Mucosa of descending colon (tissue), 3 donors: ENCODE data around the gene ALG9. TPM values are rescaled to one million over a fixed set of nuclear protein-coding genes. Genes with fewer than 3 reads are reported as not detected.

ENCODE experiments used
- ATAC-seq: fragments of 200-7000 bp; cut with Tn5 transposase; one replicate; pipeline ENCODE4 v1.9.1; 2020; ENCODE audit warnings: mild to moderate bottlenecking, moderate library complexity
- DNase-seq, 3 donors: peaks; one replicate each; pipeline ENCODE4 v3.0.0-alpha.2; 2020
- H3K36me3 ChIP-seq: fragments of 200-600 bp; one replicate; pipeline ENCODE4 v1.8.0; 2021; ENCODE audit warnings: low read depth, mild to moderate bottlenecking
- H3K4me1 ChIP-seq: fragments of 200-600 bp; one replicate; pipeline ENCODE4 v1.8.0; 2021; ENCODE audit warnings: low read depth, mild to moderate bottlenecking
- H3K4me3 ChIP-seq: fragments of 200-600 bp; one replicate; pipeline ENCODE4 v1.8.0; 2021; ENCODE audit warnings: mild to moderate bottlenecking
- H3K9me3 ChIP-seq: fragments of 200-600 bp; one replicate; pipeline ENCODE4 v1.8.0; 2021; ENCODE audit warnings: mild to moderate bottlenecking
- intact Hi-C, 2 donors: fragments of 100-400 bp; cut with DNase I in 1 of 2; cut with micrococcal nuclease in 1 of 2; formaldehyde crosslinking; loops; one replicate each; pipeline versions ENCODE4 v1.11.0 to v1.11.1; 2022; cut with DNase I, micrococcal nuclease
- total RNA-seq, 3 donors: library from RNA; stranded (reverse); fragmentation: NEBNext Ultra II Directional in 2 of 3; extraction: Animal tissue kit (Norgen Biotek cat#: 25700) in 2 of 3; gene quantifications; one replicate each; pipeline versions ENCODE4 v1.2.1 to v1.2.4, GENCODE V29; 2021 to 2023
- TF ChIP-seq, protein P1 (sequence below): fragments of 200-600 bp; IDR thresholded peaks from one replicate; pipeline ENCODE4 v1.8.0; 2022; ENCODE audit warnings: antibody characterized with exemption, mild to moderate bottlenecking
- donor health status: DM: no; HTN: no; CAD: no; lungs with moderate emphysema.
- donor health status: DM: no; HTN: no; CAD: no.
- donor health status: DM: no; HTN: yes; CAD: no.

Gene ALG9
- total RNA-seq, 3 donors from 2014 or later, result 16.7 to 29.3 (median 21.1) TPM

DNA sequence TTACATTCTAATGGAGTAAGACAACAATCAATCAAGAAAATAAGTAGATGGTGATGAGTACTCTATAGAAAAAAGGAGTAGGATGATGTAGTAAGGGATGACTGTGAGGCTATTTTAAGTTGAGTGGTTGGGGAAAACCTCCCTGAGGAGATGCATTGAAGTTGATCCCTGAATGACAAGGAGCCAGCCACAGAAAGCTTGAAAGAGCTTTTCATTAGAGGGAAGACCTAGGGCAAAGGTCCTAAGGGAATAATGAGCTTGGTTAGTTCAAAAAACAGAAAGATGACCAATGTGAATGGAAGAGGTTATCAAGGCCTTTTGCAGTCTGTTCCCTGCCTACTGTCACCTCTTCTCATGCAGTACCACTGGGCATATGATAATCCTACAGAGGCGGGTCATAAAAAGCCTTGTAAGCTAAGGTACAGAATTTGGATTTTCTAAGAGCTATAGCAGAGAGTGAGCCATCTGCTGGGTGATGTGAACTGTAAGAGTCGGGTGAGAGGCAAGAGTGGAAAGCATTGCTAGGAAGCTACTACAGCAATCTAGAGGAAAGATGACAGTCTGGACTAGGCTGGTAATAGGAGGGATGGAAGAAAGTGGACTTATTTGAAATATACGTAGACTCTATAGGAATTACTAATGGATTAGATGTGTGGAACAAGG lies 108.3 kb downstream of the ALG9 start:
- no peak for DNase-seq
- Histone ChIP-seq H3K4me3 (no peak overlapping the region), H3K36me3 (peaks cover 8% of the 10 kb centered on the region), H3K9me3 (no peaks in the 10 kb centered on the region), H3K4me1 (peaks cover 8% of the 10 kb centered on the region)
- intact Hi-C loops, result no loop called here
- no peak for ATAC-seq
- TF ChIP-seq, protein P1, sequence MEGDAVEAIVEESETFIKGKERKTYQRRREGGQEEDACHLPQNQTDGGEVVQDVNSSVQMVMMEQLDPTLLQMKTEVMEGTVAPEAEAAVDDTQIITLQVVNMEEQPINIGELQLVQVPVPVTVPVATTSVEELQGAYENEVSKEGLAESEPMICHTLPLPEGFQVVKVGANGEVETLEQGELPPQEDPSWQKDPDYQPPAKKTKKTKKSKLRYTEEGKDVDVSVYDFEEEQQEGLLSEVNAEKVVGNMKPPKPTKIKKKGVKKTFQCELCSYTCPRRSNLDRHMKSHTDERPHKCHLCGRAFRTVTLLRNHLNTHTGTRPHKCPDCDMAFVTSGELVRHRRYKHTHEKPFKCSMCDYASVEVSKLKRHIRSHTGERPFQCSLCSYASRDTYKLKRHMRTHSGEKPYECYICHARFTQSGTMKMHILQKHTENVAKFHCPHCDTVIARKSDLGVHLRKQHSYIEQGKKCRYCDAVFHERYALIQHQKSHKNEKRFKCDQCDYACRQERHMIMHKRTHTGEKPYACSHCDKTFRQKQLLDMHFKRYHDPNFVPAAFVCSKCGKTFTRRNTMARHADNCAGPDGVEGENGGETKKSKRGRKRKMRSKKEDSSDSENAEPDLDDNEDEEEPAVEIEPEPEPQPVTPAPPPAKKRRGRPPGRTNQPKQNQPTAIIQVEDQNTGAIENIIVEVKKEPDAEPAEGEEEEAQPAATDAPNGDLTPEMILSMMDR, result no peak

DNA sequence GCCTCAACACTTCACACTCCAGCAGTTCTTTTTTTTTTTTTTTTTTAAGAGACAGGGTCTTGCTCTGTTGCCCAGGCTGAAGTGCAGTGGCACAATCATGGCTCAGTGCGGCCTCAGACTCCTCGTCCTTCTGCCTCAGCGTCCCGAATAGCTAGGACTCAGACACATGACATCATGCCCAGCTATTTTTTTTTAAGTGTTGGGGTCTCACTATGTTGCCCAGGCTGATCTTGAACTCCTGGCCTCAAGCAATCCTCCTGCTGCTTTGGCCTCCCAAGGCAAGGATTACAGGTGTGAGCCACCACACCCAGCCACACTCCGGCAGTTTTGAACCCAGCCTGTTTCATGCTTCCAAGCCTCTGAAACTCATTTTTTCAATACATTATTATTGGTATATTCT lies 108.9 kb downstream of the ALG9 start:
- intact Hi-C loops, result no loop called here
- TF ChIP-seq, protein P1, result no peak
- H3K4me1 ChIP-seq, result peaks cover 8% of the 10 kb centered on the region
- ATAC-seq (no peak), DNase-seq (no peak)
- no peak overlapping the region for H3K4me3 ChIP-seq
- H3K36me3 ChIP-seq, result peaks cover 8% of the 10 kb centered on the region
- H3K9me3 ChIP-seq, result no peaks in the 10 kb centered on the region

DNA sequence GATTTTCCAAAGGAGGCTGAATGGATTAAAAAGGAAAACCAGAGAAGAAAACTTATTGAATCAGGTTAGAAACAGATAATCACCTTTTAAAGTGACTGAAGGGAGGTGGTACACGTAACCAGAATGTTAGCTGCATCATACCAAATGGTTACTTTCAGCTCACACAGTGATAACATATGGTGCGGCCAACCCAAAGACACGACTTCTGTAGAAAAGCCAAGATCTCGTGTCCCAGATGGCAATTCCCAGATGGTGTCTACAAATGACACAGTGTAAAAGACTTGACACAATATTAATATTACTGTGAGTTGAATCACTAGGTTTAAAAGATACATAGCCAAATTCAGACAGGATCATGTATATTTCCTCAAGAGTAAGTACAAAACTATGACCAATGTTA lies 110.3 kb downstream of the ALG9 start:
- Histone ChIP-seq H3K9me3 (no peaks in the 10 kb centered on the region), H3K4me3 (no peak overlapping the region), H3K4me1 (peaks cover 8% of the 10 kb centered on the region), H3K36me3 (peaks cover 8% of the 10 kb centered on the region)
- DNase-seq (no peak), ATAC-seq (no peak)
- TF ChIP-seq, protein P1, result no peak
- intact Hi-C loops, result no loop called here

DNA sequence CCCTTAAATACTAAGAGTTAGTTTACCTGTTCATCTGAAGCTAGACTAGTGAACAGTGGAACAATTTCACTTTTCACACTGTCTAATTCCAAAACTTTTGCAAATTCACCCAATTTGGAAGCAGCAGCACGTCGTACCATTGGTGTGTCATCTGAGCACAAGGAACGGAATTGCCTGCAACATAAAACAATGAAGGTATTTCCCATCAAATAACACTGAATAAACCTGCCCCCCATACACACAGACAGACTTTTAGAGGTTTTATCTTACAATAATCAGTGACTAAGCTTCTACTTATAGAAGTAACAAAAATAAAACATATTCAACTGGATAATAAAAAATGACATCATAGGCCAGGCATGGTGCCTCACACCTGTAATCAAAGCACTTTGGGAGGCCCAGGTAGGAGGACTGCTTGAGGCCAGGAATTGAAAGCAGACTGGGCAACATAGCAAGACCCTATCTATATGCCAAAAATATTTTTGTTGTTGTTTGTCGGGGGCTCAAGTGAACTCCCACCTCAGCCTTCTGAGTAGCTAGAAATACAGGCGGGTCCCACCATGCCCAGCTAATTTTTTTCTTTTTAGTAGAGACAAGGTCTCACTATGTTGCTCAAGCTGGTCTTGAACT lies 111.5 kb downstream of the ALG9 start:
- intact Hi-C loops, result no loop called here
- DNase-seq (no peak), ATAC-seq (peak; percentile 25)
- peaks cover 8% of the 10 kb centered on the region for H3K36me3 ChIP-seq
- TF ChIP-seq, protein P1, result no peak
- peaks cover 6% of the 10 kb centered on the region for H3K4me1 ChIP-seq
- H3K9me3 ChIP-seq, result no peaks in the 10 kb centered on the region
- no peak overlapping the region for H3K4me3 ChIP-seq

DNA sequence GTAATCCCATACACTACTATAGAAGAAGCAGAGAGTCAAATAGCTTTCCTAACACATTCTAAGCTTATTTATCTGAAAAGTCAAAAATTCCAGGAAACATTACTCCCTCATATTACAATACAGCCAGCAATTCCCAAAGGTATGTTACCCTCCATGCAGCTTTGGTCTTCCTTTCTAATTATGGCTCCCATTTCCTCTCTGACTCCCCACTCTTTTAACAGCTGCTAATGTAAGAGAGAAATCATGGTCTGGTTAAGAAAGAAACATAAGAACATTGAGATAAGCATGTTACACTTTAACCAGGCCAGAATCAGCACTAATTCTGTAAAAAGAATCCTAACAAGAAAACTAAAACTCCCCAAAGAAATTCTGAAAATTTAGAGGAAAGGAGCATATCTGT lies 112.0 kb downstream of the ALG9 start:
- Histone ChIP-seq H3K9me3 (no peaks in the 10 kb centered on the region), H3K4me3 (no peak overlapping the region), H3K4me1 (peaks cover 2% of the 10 kb centered on the region), H3K36me3 (peaks cover 8% of the 10 kb centered on the region)
- TF ChIP-seq, protein P1, result no peak
- intact Hi-C loops, result no loop called here
- no peak for ATAC-seq
- no peak for DNase-seq
